Activated CD8-positive, alpha-beta T cell treated with anti-CD3 and anti-CD28 coated beads for 36 hours (primary cell): ENCODE results near the gene XBP1. TPM values are rescaled to one million over a fixed set of nuclear protein-coding genes. Genes with fewer than 3 reads are reported as not detected.
A peak's percentile ranks its signal among the peaks of the same experiment; 100 is the strongest.
"Not testable (repeated sequence)": the region's sequence is repeated elsewhere in the genome, so short reads cannot be mapped to it uniquely, and the experiment has no call there.

Experiments used
- ATAC-seq: fragments of 200-7000 bp; cut with Tn5 transposase; one replicate; pipeline ENCODE4 v1.10.0; 2021; ENCODE audit warnings: mild to moderate bottlenecking, moderate library complexity
- CTCF ChIA-PET: fragments of 350-600 bp; sonication (Branson Sonifier 250); formaldehyde crosslinking; loops from one replicate; lab custom pipeline; 2021; ENCODE audit warnings: antibody characterized with exemption; lab: Charles Lee
- POLR2A ChIA-PET: fragments of 350-600 bp; sonication (Branson Sonifier 250); formaldehyde crosslinking; loops from one replicate; lab custom pipeline; 2021; ENCODE audit warnings: antibody characterized with exemption; lab: Charles Lee
- DNase-seq: peaks from one replicate; pipeline ENCODE4 v3.0.0-alpha.2; 2020
- H3K27ac Mint-ChIP-seq: one replicate; pipeline ENCODE4 v1.8.0; 2021; ENCODE audit warnings: mild to moderate bottlenecking, mixed read lengths
- H3K27me3 Mint-ChIP-seq: one replicate; pipeline ENCODE4 v1.8.0; 2021; ENCODE audit warnings: mixed read lengths
- H3K36me3 Mint-ChIP-seq: one replicate; pipeline ENCODE4 v1.8.0; 2021; ENCODE audit warnings: low read depth, mixed read lengths
- H3K4me1 Mint-ChIP-seq: one replicate; pipeline ENCODE4 v1.8.0; 2021; ENCODE audit warnings: low read depth, mixed read lengths
- H3K4me3 Mint-ChIP-seq: one replicate; pipeline ENCODE4 v1.8.0; 2021; ENCODE audit warnings: mild to moderate bottlenecking, moderate library complexity, mixed read lengths
- H3K9me3 Mint-ChIP-seq: one replicate; pipeline ENCODE4 v1.8.0; 2021; ENCODE audit warnings: mixed read lengths
- intact Hi-C: fragments of 100-400 bp; cut with micrococcal nuclease; formaldehyde crosslinking; loops from one replicate; pipeline ENCODE4 v1.10.0; 2022
- total RNA-seq, 2 experiments: library from RNA; stranded (reverse); gene quantifications; one replicate each; pipeline ENCODE4 v1.2.3, GENCODE V29; 2021
- TF ChIP-seq, protein P1 (sequence below): fragments of 200-600 bp; IDR thresholded peaks from one replicate; pipeline ENCODE4 v1.8.0; 2022; ENCODE audit warnings: antibody characterized with exemption, mild to moderate bottlenecking

Gene XBP1
- 100 to 1,000 TPM; 102 to 103 TPM for total RNA-seq

DNA sequence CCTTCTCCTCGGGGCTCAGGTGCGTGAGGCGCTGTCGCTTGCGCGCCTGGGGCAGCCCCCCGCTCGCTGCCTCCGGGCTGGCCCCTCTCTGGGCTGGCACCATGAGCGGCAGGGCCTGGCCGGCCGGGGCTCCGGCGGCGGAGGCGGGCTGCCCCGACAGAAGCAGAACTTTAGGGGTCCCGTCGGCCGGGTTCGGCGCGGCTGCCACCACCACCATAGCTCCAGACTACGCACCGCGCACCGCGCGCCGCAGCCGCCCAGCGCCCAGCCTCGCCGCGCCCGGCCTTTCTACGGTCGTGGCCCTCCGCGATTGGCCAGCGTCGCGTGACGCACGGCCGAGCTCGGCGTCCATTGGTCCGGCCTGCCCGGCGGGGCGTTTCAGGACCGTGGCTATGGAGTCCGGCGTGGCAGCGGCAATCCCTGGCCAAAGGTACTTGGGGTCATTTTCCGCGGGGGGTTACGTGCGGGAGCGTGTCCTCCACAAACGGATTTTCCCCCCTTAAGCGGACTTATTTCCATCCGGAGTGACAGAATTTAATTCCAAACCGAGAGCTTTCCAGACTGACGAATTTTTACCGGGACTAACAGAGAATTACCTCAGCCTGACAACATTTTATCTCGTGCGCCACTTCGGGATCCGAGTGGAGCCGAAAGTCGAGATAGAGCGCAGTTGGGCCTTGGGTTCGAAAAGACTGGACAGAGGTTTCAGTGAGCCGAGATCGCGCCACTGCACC lies at the start of gene XBP1:
XBP1 (minus strand) TSS at position 262 of the 734 bp plus-strand sequence.
- peaks cover 44% of the 10 kb centered on the region for H3K4me1 Mint-ChIP-seq
- no peaks in the 10 kb centered on the region for H3K9me3 Mint-ChIP-seq
- TF ChIP-seq, protein P1, sequence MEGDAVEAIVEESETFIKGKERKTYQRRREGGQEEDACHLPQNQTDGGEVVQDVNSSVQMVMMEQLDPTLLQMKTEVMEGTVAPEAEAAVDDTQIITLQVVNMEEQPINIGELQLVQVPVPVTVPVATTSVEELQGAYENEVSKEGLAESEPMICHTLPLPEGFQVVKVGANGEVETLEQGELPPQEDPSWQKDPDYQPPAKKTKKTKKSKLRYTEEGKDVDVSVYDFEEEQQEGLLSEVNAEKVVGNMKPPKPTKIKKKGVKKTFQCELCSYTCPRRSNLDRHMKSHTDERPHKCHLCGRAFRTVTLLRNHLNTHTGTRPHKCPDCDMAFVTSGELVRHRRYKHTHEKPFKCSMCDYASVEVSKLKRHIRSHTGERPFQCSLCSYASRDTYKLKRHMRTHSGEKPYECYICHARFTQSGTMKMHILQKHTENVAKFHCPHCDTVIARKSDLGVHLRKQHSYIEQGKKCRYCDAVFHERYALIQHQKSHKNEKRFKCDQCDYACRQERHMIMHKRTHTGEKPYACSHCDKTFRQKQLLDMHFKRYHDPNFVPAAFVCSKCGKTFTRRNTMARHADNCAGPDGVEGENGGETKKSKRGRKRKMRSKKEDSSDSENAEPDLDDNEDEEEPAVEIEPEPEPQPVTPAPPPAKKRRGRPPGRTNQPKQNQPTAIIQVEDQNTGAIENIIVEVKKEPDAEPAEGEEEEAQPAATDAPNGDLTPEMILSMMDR, result no peak
- peak within 1 kb of the TSS; percentile 99 for H3K27ac Mint-ChIP-seq
- intact Hi-C loops, result no loop called here
- ChIA-PET POLR2A (interaction anchor here (0.8 to 4.8 kb wide), 15 partner anchors 9 to 109 kb away, joined by 3 to 60 read pairs (median 7); partner anchors contain the start of genes CCDC117, CHEK2 and HSCB), CTCF (interaction anchor here (0.9 to 4.6 kb wide), 6 partner anchors 11 to 107 kb away, joined by 3 to 29 read pairs (median 11); partner anchors contain the start of gene CCDC117)
- H3K4me3 Mint-ChIP-seq, result peak within 1 kb of the TSS; percentile 95
- DNase-seq, result peak; percentile 89
- no peaks in the 10 kb centered on the region for H3K27me3 Mint-ChIP-seq
- peak; percentile 89 for ATAC-seq
- peaks cover 59% of the 10 kb centered on the region for H3K36me3 Mint-ChIP-seq

DNA sequence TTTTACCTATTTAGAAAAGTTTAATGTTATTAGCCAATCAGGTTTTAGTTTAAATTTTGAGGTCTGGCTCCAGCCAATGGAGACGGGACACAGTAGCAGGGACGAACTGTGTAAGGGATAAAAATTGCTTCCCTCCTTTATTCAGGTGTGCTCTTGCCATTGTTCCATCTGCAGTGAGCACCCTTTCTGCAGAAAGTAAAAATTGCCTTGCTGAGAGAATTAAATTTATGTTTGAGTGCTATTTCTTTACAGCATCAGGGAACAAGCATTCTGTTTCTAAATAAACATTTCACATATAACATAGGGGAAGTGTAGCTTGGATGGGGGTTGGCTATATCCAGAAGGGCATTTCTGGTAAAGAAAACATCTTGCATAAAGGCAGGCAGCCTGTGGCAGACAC lies 46.6 kb upstream of the XBP1 start:
- intact Hi-C loops, result no loop called here
- H3K27ac Mint-ChIP-seq, result no peak overlapping the region
- peaks cover 4% of the 10 kb centered on the region for H3K9me3 Mint-ChIP-seq
- ChIA-PET CTCF (interaction anchor here (1.2 to 4.2 kb wide), 2 partner anchors 9 to 193 kb away, joined by 4 to 19 read pairs; no protein-coding TSS in a partner anchor), POLR2A (no interaction called here)
- H3K27me3 Mint-ChIP-seq, result no peaks in the 10 kb centered on the region
- DNase-seq, result no peak
- H3K4me1 Mint-ChIP-seq, result no peaks in the 10 kb centered on the region
- H3K36me3 Mint-ChIP-seq, result no peaks in the 10 kb centered on the region
- H3K4me3 Mint-ChIP-seq, result no peak overlapping the region
- TF ChIP-seq, protein P1, result no peak
- ATAC-seq, result no peak

DNA sequence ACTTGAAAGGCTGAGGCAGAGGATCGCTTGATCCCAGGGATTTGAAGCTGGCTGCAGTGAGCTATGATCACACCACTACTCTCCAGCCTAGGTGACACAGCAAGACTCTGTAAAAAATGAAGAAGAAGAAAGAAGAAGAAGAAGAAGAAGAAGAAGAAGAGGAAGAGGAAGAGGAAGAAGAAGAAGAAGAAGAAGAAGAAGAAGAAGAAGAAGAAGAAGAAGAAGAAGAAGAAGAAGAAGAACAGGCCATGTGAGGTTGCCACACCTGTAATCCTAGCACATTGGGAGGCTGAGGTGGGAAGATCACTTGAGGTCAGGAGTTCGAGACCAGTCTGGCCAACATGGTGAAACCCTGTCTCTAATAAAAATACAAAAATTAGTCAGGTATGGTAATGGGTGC lies 43.9 kb upstream of the XBP1 start:
- H3K27me3 Mint-ChIP-seq, intact Hi-C loops, H3K9me3 Mint-ChIP-seq, ATAC-seq, DNase-seq, POLR2A ChIA-PET, H3K27ac Mint-ChIP-seq, H3K36me3 Mint-ChIP-seq, H3K4me3 Mint-ChIP-seq, H3K4me1 Mint-ChIP-seq: not testable (repeated sequence)
- CTCF ChIA-PET, result interaction anchor here (1.0 kb wide), 1 partner anchor 196 kb away, joined by 3 read pairs; no protein-coding TSS in a partner anchor

DNA sequence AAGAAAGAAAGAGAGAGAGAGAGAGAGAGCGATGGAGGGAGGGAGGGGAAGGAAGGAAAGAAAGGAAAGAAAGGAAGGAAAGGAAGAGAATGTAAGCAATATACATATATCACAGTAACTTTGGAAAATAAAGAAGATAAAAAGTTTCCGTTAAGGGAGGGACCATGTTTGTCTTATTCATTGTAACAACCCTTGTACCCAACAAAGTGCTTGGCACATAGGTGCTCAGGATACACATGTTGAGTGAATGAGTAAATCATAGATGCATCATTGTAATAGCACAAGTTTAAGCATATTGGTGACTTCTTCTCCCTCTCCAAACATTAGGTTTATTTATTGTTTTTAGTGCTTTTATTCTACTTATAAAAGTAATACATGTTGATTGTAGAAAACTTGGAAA lies 43.3 kb upstream of the XBP1 start:
- no peaks in the 10 kb centered on the region for H3K36me3 Mint-ChIP-seq
- no peak for ATAC-seq
- POLR2A ChIA-PET, result no interaction called here
- H3K4me3 Mint-ChIP-seq, result no peak overlapping the region
- H3K9me3 Mint-ChIP-seq, result peaks cover 4% of the 10 kb centered on the region
- CTCF ChIA-PET, result interaction anchor here (1.0 kb wide), 1 partner anchor 197 kb away, joined by 3 read pairs; no protein-coding TSS in a partner anchor
- H3K27ac Mint-ChIP-seq, result no peak overlapping the region
- DNase-seq, result no peak
- no peaks in the 10 kb centered on the region for H3K4me1 Mint-ChIP-seq
- intact Hi-C loops, result no loop called here
- TF ChIP-seq, protein P1, result no peak
- H3K27me3 Mint-ChIP-seq, result no peaks in the 10 kb centered on the region

DNA sequence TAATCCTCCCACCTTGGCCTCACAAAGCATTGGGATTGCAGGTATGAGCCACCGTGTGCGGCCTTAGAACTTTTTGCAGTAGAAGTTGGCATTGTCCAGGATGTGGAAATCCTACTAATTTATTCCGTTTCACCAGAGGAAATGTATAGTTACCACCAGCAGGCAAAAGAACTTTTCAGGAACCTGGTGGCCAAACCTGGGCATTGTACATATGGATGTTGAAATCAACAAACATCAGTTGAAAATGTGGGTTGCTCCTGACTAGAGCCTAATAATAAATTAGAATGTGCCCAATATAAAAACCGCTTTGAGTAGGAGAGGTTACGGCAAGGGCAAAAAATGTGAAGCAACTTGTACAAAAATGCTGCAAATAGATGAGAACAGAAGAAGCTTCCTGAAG lies 40.7 kb upstream of the XBP1 start:
- POLR2A ChIA-PET, result interaction anchor here (0.9 kb wide), 1 partner anchor 42 kb away, joined by 3 read pairs; no protein-coding TSS in a partner anchor
- CTCF ChIA-PET, result no interaction called here
- no peaks in the 10 kb centered on the region for H3K9me3 Mint-ChIP-seq
- no peak for DNase-seq
- H3K36me3 Mint-ChIP-seq, result no peaks in the 10 kb centered on the region
- no peak overlapping the region for H3K27ac Mint-ChIP-seq
- H3K4me3 Mint-ChIP-seq, result no peak overlapping the region
- H3K27me3 Mint-ChIP-seq, result no peaks in the 10 kb centered on the region
- intact Hi-C loops, result no loop called here
- no peak for ATAC-seq
- TF ChIP-seq, protein P1, result no peak
- no peaks in the 10 kb centered on the region for H3K4me1 Mint-ChIP-seq
